Panc1 (cell line): Measurements from ENCODE around the gene KAZN. TPM values are rescaled to one million over a fixed set of nuclear protein-coding genes. Genes with fewer than 3 reads are reported as not detected.

Experiments used
- ATAC-seq: fragments of 200-7000 bp; cut with Tn5 transposase; 2 replicates; pipeline ENCODE4 v1.9.1; 2020; ENCODE audit warnings: mild to moderate bottlenecking, moderate library complexity
- BruUV-seq: library from RNA; stranded (reverse); fragments of 400-500 nt; replicated peaks from 2 replicates; lab custom pipeline; 2021; lab: Mats Ljungman, UMichigan
- CTCF ChIA-PET: fragments of 300-600 bp; sonication (Branson Sonifier 250); formaldehyde crosslinking; loops from one replicate; lab custom pipeline; 2022; ENCODE audit warnings: antibody characterized with exemption; lab: Charles Lee
- POLR2A ChIA-PET: fragments of 300-600 bp; sonication (Branson Sonifier 250); formaldehyde crosslinking; loops from one replicate; lab custom pipeline; 2022; ENCODE audit warnings: antibody characterized with exemption; lab: Charles Lee
- DNase-seq: peaks from one replicate; pipeline ENCODE4 v3.0.0-alpha.2; 2010; ENCODE audit warnings: low read depth, low spot score
- H3K27ac ChIP-seq: 2 replicates; pipeline ENCODE4 v1.5.1; 2011; ENCODE audit warnings: mild to moderate bottlenecking, low read length, inconsistent platforms
- H3K27me3 ChIP-seq: fragments of 200-500 bp; sonication (Bioruptor generic); 2 replicates; pipeline ENCODE4 v1.6.0; 2014; ENCODE audit warnings: low read length, inconsistent platforms; ENCODE audit not compliant: control insufficient read depth, insufficient read depth
- H3K36me3 ChIP-seq: fragments of 200-500 bp; sonication (Bioruptor generic); 2 replicates; pipeline ENCODE4 v1.5.1; 2014; ENCODE audit warnings: inconsistent platforms, mild to moderate bottlenecking, low read length, moderate library complexity; ENCODE audit not compliant: control insufficient read depth, insufficient read depth
- H3K4me1 ChIP-seq: 2 replicates; pipeline ENCODE4 v1.5.1; 2011; ENCODE audit warnings: inconsistent platforms, mild to moderate bottlenecking, low read length, moderate library complexity; ENCODE audit not compliant: control insufficient read depth, insufficient read depth
- H3K4me3 ChIP-seq, 2 experiments: 2 replicates each; pipeline ENCODE4 v1.5.1; 2011 to 2012; ENCODE audit warnings: low read depth in 2 of 2, low read length in 2 of 2, mild to moderate bottlenecking in 2 of 2, inconsistent platforms in 1 of 2, moderate library complexity in 1 of 2
- H3K9me3 ChIP-seq: fragments of 200-500 bp; sonication (Bioruptor generic); 2 replicates; pipeline ENCODE4 v1.5.1; 2014; ENCODE audit warnings: low read depth, mild to moderate bottlenecking, inconsistent platforms, low read length, moderate library complexity; ENCODE audit not compliant: control insufficient read depth, insufficient read depth
- POLR2AphosphoS5 ChIP-seq: IDR thresholded peaks from 2 replicates; pipeline ENCODE4 v1.6.1; 2012; ENCODE audit warnings: mild to moderate bottlenecking, low read depth, low read length, moderate library complexity
- SIN3A ChIP-seq: IDR thresholded peaks from 2 replicates; pipeline ENCODE4 v1.6.1; 2012; ENCODE audit warnings: low read depth, mild to moderate bottlenecking, low read length, moderate library complexity, borderline replicate concordance; ENCODE audit not compliant: insufficient read depth
- TCF7L2 ChIP-seq: IDR thresholded peaks from 2 replicates; pipeline ENCODE4 v1.6.1; 2011; ENCODE audit warnings: mild to moderate bottlenecking, low read depth, low read length, inconsistent platforms
- in situ Hi-C: cut with HindIII; loops from 2 replicates; pipeline ENCODE4 v1.10.0; 2016; ENCODE audit warnings: low sequenced_read_pairs, low pct_unique_long_range_greater_than_20kb
- intact Hi-C: fragments of 100-400 bp; cut with micrococcal nuclease; formaldehyde crosslinking; loops from one replicate; pipeline ENCODE4 v1.10.0; 2022; ENCODE audit not compliant: unreplicated experiment
- total RNA-seq: library from RNA; stranded (reverse); gene quantifications from one replicate; pipeline ENCODE4 v1.2.1, GENCODE V29; 2021; ENCODE audit not compliant: unreplicated experiment
- TF ChIP-seq, protein P1 (sequence below): fragments of 450-650 bp; IDR thresholded peaks from 2 replicates; pipeline ENCODE4 v1.5.1; 2017; ENCODE audit warnings: mild to moderate bottlenecking
- TF ChIP-seq, protein P2 (sequence below), 2 experiments: IDR thresholded peaks; 2 replicates each; pipeline ENCODE4 v1.6.1; 2011 to 2012; ENCODE audit warnings: low read depth in 2 of 2, control low read depth in 1 of 2, low read length in 1 of 2, mild to moderate bottlenecking in 1 of 2, moderate library complexity in 1 of 2; ENCODE audit not compliant: insufficient read depth in 1 of 2

KAZN gene
- total RNA-seq, 1 experiment from 2014 or later = 6.6 TPM

DNA sequence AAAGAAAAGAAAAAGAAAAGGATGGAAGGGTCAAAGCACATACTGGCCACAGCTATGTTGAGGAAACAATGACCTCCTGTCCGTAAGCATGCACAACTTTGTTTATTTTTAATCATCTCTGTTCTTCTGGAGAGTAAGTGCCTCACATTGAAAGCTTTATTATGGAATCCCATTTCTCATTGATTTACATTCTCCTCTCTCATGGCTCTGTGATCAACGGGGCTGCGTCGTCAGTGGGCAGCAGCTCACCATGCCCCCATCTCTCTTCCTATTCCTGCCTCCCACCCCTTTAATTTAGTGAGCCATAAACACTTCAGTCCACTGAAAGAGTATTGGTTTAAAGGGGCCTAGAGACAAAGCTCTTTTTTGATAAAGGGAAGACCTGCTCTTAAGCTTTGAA lies 98.9 kb downstream of the KAZN start:
- Histone ChIP-seq H3K36me3 (no peaks in the 10 kb centered on the region; the same call in 1 of the 2 replicates), H3K9me3 (no peaks in the 10 kb centered on the region), H3K4me3 (no peak overlapping the region), H3K4me1 (no peaks in the 10 kb centered on the region), H3K27ac (no peak overlapping the region), H3K27me3 (peaks cover 14% of the 10 kb centered on the region)
- POLR2A ChIA-PET = no interaction called here
- DNase-seq (no peak), ATAC-seq (no peak)
- BruUV-seq = no TSS peak
- intact Hi-C loops (no loop called here), in situ Hi-C loops (no loop called here)
- TF ChIP-seq POLR2AphosphoS5 = no peak
- TF ChIP-seq, protein P1, sequence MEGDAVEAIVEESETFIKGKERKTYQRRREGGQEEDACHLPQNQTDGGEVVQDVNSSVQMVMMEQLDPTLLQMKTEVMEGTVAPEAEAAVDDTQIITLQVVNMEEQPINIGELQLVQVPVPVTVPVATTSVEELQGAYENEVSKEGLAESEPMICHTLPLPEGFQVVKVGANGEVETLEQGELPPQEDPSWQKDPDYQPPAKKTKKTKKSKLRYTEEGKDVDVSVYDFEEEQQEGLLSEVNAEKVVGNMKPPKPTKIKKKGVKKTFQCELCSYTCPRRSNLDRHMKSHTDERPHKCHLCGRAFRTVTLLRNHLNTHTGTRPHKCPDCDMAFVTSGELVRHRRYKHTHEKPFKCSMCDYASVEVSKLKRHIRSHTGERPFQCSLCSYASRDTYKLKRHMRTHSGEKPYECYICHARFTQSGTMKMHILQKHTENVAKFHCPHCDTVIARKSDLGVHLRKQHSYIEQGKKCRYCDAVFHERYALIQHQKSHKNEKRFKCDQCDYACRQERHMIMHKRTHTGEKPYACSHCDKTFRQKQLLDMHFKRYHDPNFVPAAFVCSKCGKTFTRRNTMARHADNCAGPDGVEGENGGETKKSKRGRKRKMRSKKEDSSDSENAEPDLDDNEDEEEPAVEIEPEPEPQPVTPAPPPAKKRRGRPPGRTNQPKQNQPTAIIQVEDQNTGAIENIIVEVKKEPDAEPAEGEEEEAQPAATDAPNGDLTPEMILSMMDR = no peak
- no peak for TF ChIP-seq SIN3A
- TF ChIP-seq, protein P2, sequence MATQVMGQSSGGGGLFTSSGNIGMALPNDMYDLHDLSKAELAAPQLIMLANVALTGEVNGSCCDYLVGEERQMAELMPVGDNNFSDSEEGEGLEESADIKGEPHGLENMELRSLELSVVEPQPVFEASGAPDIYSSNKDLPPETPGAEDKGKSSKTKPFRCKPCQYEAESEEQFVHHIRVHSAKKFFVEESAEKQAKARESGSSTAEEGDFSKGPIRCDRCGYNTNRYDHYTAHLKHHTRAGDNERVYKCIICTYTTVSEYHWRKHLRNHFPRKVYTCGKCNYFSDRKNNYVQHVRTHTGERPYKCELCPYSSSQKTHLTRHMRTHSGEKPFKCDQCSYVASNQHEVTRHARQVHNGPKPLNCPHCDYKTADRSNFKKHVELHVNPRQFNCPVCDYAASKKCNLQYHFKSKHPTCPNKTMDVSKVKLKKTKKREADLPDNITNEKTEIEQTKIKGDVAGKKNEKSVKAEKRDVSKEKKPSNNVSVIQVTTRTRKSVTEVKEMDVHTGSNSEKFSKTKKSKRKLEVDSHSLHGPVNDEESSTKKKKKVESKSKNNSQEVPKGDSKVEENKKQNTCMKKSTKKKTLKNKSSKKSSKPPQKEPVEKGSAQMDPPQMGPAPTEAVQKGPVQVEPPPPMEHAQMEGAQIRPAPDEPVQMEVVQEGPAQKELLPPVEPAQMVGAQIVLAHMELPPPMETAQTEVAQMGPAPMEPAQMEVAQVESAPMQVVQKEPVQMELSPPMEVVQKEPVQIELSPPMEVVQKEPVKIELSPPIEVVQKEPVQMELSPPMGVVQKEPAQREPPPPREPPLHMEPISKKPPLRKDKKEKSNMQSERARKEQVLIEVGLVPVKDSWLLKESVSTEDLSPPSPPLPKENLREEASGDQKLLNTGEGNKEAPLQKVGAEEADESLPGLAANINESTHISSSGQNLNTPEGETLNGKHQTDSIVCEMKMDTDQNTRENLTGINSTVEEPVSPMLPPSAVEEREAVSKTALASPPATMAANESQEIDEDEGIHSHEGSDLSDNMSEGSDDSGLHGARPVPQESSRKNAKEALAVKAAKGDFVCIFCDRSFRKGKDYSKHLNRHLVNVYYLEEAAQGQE (IDR thresholded peaks at IDR 0.05; ENCODE audit: insufficient read depth in 1 of 2, low read depth in 2 of 2, low read length in 1 of 2) = no peak
- no peak for TF ChIP-seq TCF7L2
- CTCF ChIA-PET = no interaction called here

DNA sequence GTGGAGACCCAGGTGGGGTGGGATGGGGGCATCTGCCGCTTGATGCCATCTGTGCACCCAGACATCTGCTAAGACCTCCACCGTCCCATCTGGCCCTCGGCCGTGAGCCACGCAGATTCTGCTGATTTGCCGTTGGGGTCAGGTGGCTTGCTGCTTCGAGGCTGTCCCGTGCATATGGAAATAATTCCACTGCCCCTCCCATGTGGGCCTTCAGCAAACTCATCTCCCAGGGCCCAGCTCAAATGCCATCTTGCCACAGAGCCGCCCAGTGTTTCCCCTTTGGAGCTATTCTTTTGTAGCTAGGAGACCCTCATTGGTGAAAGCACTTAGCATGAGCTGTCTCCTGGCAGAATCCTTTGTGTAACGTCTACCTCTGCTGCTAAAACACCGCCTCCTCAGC lies 99.8 kb downstream of the KAZN start:
- H3K27me3 ChIP-seq = peaks cover 12% of the 10 kb centered on the region
- TF ChIP-seq, protein P2 (IDR thresholded peaks at IDR 0.05; ENCODE audit: insufficient read depth in 1 of 2, low read depth in 2 of 2, low read length in 1 of 2) = no peak
- TF ChIP-seq SIN3A (no peak), TCF7L2 (no peak), POLR2AphosphoS5 (no peak)
- TF ChIP-seq, protein P1 = no peak
- POLR2A ChIA-PET = no interaction called here
- CTCF ChIA-PET = no interaction called here
- no peak overlapping the region for H3K27ac ChIP-seq
- in situ Hi-C loops (no loop called here), intact Hi-C loops (no loop called here)
- ATAC-seq = no peak
- H3K36me3 ChIP-seq = no peaks in the 10 kb centered on the region; the same call in 1 of the 2 replicates
- H3K9me3 ChIP-seq = no peaks in the 10 kb centered on the region
- H3K4me3 ChIP-seq = no peak overlapping the region
- no TSS peak for BruUV-seq
- DNase-seq = no peak
- H3K4me1 ChIP-seq = no peaks in the 10 kb centered on the region
